ENCODE results near the gene GPR183.

GPR183 gene

DNA sequence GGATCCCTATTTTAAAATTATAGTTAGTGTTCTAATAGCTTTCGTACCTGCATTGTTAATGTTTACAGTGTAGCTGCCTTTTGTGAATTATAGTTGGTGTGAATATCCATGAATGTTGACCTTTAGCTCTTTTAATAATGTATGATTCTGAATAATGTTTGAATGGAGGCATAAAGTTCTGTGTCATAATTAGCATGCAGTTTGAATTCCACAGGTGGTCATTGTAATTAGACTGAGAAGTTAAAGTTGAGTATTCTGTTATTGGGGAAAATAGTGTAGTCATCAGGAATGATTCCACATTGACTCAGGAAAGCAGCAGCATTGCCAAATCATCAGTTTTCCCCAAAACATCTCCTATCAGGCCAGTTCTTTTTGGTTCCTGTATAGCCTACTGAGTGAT is 61.1 kb downstream of the GPR183 start:
- H3K4me3 ChIP-seq (ENCODE audit: low read depth, low read length), result no peak overlapping the region
- TF ChIP-seq CTCF (IDR thresholded peaks at IDR 0.05; ENCODE audit: insufficient read depth, low read length, missing control alignments), result no peak
- no peak for DNase-seq (ENCODE audit: low read depth, low spot score)
- CTCF ChIA-PET, result interaction anchor here (0.8 to 1.6 kb wide), 2 partner anchors 10 to 18 kb away, joined by 3 to 4 read pairs; no protein-coding TSS in a partner anchor
- POLR2A ChIA-PET, result no interaction called here
